ENCODE data around the gene BAIAP3.

DNA sequence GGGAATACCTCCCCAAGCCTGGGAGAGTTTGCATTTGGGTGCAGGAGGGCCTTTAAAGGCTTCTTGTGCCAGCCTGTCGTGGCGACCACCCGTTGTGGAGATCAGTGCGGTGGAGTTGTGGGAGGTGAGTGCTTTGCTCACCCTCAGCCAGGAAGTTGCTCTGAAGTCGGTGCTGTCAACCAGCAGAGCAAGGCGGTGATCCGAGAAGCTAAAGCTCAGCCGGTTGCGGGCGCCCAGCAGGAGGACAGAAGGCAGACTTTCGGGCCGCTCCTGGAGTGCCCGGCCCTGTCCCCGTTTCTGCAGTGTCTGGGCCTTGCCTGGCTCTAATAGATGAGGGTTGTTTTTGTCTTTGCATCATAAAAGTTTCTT is 22.6 kb upstream of the BAIAP3 start:
- TF ChIP-seq, protein P1, sequence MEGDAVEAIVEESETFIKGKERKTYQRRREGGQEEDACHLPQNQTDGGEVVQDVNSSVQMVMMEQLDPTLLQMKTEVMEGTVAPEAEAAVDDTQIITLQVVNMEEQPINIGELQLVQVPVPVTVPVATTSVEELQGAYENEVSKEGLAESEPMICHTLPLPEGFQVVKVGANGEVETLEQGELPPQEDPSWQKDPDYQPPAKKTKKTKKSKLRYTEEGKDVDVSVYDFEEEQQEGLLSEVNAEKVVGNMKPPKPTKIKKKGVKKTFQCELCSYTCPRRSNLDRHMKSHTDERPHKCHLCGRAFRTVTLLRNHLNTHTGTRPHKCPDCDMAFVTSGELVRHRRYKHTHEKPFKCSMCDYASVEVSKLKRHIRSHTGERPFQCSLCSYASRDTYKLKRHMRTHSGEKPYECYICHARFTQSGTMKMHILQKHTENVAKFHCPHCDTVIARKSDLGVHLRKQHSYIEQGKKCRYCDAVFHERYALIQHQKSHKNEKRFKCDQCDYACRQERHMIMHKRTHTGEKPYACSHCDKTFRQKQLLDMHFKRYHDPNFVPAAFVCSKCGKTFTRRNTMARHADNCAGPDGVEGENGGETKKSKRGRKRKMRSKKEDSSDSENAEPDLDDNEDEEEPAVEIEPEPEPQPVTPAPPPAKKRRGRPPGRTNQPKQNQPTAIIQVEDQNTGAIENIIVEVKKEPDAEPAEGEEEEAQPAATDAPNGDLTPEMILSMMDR (IDR thresholded peaks at IDR 0.05), result no peak
- no peak for TF ChIP-seq POLR2A (IDR thresholded peaks at IDR 0.05)
